Transverse colon (tissue), 4 donors: ENCODE results near the gene EME1.

Experiments
- CTCF ChIP-seq, 5 experiments: fragments of 200-600 bp in 3 of 5; fragments of 450-650 bp in 2 of 5; sonication (generic) in 3 of 5; IDR thresholded peaks; 1 replicate in 2 of 5; 2 replicates in 3 of 5; pipeline ENCODE4 v1.5.1; 2016 to 2017; ENCODE audit warnings: antibody characterized with exemption in 5 of 5, inconsistent platforms in 3 of 5, mild to moderate bottlenecking in 2 of 5, moderate library complexity in 1 of 5
- EP300 ChIP-seq: sonication (generic); formaldehyde crosslinking; IDR thresholded peaks from one replicate; pipeline ENCODE4 v1.6.1; 2017; ENCODE audit warnings: antibody characterized with exemption, low read depth
- POLR2A ChIP-seq: fragments of 450-650 bp; IDR thresholded peaks from one replicate; pipeline ENCODE4 v1.6.1; 2016; ENCODE audit warnings: antibody characterized with exemption, mild to moderate bottlenecking, moderate library complexity
- POLR2AphosphoS5 ChIP-seq, 3 donors: sonication (generic); formaldehyde crosslinking; IDR thresholded peaks; one replicate each; pipeline ENCODE4 v1.6.1; 2016; ENCODE audit warnings: antibody characterized with exemption in 3 of 3

GRCh38 chr17:50349243-50349600, 23.8 kb upstream of the EME1 start:
- TF ChIP-seq CTCF (IDR thresholded peaks at IDR 0.05) (no peak), EP300 (no peak), POLR2A (no peak), POLR2AphosphoS5 (IDR thresholded peaks at IDR 0.05) (no peak)
